Measurements from ENCODE around the gene FOSL1.

Gene FOSL1

DNA sequence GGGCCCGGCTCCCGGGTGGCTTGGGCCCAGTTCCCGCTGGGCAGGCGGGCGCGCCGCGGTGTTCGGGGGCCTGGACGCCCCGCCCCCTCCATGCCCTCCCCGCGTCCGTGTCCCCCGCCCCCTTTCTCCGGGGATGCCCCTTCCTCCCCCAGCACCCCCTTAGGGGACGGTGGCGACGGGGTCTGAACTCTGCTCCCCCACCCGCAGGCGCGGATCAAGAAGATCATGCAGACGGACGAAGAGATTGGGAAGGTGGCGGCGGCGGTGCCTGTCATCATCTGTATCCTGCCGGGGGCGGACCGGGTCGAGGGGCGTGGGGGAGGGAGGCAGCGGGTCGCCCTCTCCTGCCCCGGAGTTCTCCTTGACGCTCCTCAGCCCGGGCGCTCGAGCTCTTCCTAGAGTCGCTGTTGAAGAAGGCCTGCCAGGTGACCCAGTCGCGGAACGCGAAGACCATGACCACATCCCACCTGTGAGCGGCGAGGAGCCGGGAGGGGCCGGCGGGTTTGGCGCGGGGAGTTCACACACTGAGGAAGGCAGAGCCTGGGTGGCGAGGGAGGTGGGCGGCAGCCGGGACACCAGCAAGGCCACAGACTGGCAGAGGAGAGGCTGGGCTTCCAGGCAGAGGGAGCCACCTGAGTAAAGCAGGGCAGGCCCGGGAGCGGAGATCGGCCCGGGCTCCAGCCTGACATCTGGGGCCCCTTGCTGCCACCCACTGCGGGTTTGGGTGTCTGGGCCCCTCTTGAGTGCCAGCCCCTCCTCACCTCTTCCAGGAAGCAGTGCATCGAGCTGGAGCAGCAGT is 19.6 kb upstream of the FOSL1 start:
- no peak for DNase-seq (ENCODE audit: low spot score)

DNA sequence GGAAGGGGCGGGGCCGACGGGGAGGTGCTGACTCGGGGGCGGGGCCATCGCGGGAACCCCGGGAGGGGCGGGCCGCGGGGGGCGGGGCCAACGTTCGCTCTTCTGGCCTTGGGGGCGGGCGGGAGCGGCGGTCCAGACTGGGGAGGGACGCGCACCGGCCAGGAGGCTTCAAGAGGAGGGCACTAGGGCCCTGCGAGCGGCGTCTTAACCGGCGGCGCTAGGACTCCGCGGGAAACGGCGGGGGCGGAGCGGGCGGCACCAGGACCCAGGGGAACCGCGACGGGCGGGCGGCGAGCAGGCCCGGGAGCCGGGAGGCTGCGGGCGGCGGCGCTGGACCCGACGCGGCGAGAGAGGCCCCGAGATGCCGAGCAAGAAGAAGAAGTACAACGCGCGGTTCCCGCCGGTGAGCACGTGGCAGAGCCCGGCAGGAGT is 19.0 kb upstream of the FOSL1 start, which contains the start of gene DRAP1:
Gene DRAP1, plus strand, starts transcription at position 286 of the 432 bp plus-strand sequence. Its CDS starts 76 bp downstream, at position 362.
- peak; percentile 99 for DNase-seq (ENCODE audit: low spot score)

DNA sequence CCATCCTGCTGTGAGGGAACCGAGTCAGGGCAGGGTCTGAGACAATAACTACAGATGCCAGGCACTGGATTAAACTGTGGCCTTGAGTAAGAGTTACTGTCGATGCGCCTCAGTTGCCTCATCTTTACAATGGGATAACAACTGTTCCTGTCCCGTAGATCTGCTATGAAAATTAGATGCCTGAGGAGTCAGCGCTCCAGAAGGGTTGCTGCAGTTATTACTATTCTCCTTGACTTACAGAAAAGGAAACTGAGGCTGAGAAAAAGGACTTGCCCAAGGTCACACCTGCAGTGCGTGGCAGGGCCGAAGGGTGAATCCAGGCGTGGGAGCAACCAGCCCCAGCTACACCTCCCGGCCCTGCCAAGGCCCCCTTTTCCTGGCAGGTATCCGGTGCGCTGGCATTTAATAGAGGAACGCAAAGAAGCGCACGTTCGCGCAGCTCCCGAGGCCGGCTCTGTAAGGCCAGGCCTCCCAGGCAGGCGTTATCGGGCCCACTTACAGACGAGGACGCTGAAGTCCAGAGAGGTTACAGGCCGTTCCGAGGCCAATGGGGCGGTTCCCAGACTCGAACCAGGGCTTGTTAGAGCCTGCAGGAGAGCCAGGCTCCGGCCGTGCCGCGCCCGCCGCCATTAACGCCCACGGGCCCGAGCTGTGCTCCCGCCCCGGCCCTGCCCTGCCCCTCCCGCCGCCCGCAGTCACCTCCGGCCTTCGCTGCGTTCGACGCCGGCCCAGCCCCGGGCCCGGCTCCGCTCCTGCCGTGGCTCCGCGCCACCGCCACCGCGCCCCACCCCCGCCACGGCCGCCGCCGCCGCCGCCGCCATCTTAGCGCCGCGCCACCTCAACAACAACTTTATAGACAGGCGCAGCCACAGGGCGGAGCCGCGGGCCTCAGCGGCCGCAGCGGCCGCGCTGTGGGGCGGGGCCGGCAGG is 18.3 kb upstream of the FOSL1 start, which contains the start of gene C11orf68:
Gene C11orf68, minus strand, starts transcription at position 852 of the 930 bp plus-strand sequence. Its CDS starts 31 bp downstream, at position 821.
- no peak for DNase-seq (ENCODE audit: low spot score)

DNA sequence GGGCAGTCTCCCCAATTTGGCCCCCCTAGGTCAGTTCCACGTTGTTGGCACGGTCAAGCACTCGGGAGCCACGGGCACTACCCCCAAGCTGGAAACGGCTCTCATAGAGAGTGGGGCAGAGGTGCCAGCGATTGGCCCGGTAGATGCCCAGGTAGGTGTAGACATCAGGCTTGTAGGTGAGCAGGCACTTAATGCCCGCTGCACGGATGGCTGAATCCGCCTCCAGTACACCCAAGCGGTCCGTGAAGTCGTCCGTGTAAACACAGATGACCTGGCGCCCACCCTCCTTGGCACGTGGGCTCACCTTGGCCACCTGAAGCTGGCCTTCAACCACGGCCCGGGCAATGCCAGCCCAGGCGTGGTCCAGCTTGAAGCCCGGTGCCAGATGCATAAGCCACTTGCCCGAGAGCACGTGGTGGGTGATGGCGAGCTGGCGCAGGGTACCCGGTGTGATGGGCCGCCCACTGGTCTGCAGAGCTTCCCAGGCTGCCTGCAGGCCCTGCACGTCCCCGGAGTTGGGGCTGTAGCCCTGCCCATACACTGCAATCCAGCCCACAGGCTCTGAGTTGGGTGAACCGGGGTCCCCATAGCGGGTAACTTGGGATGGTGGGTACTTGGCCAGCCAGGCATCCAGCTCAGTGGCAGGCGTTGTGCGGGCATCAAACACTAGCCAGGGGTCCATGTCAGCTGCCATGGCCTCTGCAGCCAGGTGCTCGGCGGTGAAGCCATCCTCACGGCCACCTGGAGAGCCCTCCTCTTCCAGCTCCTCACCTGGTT is 17.4 kb upstream of the FOSL1 start:
- no peak for DNase-seq (ENCODE audit: low spot score)

DNA sequence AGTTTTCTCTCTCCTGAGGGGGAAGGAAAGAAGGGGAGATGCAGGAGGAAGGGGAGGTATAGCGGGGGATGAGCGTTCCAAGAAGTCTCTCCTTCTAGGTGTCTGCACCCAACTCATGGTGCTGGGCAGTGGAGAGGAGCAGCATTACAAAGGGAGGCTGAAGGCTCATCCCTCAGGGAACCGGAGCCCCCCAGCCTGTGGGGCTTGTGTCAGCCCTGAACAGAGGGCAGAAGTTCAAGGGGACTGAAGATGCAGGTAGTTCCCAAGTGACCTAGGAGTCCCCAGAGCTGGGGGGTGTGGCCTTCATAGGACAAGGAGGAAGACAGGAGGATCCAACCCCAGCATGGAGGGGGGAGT is 16.9 kb upstream of the FOSL1 start:
- no peak for DNase-seq (ENCODE audit: low spot score)

DNA sequence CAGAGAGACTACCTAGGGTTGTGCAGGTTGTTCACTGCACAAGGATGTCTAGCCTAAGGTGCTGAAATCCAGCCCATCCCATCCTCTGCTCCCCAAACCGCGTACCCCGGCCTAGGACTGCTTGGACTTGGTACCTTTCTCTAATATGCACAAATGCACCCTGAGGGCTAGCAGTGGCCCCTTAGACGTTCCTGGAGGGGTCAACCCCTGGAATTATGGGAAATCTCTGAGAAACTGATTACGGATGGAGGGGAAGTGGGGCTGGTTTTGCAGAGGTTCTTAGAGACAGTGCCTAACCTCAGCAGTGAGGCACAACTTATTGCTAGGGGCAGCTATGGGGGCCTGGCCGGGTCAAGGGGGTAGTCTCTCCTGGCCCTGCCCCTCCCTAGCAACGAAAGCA is 16.2 kb upstream of the FOSL1 start:
- no peak for DNase-seq (ENCODE audit: low spot score)

DNA sequence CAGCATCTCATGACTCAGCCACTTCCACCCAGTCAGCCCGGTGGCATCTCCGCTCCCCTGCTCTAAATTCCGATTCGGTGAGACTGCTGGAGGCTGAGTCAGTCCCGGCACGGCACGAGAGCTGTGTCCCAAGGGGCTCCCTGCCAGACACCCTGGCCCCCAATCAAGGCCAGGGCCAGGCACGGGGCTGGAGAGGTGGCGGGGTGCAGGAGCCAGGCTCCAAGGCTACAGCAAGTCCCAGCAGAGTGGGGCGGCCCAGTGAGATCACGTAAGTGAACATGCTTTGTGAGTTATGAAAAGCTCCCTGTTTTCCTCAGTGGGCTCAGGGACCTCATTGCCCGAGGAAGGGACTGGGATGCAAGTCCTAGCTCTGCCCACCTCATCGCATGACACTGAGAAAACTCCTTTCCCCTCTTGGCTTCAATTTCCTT is 15.6 kb upstream of the FOSL1 start:
- no peak for DNase-seq (ENCODE audit: low spot score)

DNA sequence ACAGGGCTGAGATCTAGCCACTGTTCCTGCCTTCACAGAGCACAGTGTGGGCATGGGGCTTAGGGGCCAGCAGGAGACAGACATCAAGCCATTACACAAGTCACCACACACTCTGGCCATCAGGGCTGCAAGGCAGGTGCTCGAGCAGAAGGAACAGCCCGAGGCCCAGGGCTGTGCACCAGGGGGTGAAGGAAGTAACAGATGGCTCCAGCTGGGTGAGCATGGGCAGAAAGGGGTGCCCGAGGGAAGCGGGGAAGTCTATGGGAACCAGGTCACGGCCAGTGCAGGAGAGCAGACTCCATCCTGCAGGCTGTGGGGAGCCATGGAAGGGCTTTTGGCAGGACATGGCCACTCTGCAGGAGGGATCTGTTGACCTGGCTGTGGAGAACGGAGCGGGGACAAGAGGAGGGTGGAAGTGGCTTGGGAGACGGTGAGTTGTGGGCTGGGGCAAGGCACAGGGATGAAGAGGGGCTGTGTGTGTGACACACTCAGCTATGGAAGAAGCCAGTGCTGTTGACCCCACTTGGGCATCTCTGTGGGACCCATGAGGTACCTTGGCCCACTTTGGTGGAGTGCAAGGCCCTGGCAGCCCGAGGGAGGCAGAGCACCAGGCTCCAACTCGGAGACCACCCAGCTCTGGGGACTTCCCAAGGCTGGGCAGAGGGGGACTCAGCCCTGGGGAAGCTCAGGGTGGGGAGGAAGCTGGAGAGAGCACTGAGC is 15.1 kb upstream of the FOSL1 start:
- DNase-seq (ENCODE audit: low spot score), result no peak

DNA sequence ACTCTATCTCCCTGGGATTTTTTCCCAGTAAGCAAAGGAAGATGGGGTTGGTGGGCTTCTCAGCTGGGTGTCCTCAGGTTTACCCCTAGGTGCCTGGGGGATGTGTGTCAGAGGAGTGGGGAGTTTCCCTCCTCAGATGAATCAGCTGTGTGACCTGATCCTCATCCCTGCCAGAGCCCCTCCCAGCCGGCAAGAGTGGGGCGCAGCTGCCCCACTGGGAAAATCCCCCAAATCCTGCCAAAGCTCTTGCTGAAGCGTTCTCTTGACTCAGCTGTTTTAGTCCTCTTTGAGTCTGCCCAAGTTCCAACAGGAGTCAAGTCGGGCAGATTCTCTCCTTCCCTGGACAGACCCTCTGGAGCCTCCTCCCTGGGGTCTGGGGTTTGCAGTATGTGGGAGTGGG is 12.7 kb upstream of the FOSL1 start:
- no peak for DNase-seq (ENCODE audit: low spot score)

DNA sequence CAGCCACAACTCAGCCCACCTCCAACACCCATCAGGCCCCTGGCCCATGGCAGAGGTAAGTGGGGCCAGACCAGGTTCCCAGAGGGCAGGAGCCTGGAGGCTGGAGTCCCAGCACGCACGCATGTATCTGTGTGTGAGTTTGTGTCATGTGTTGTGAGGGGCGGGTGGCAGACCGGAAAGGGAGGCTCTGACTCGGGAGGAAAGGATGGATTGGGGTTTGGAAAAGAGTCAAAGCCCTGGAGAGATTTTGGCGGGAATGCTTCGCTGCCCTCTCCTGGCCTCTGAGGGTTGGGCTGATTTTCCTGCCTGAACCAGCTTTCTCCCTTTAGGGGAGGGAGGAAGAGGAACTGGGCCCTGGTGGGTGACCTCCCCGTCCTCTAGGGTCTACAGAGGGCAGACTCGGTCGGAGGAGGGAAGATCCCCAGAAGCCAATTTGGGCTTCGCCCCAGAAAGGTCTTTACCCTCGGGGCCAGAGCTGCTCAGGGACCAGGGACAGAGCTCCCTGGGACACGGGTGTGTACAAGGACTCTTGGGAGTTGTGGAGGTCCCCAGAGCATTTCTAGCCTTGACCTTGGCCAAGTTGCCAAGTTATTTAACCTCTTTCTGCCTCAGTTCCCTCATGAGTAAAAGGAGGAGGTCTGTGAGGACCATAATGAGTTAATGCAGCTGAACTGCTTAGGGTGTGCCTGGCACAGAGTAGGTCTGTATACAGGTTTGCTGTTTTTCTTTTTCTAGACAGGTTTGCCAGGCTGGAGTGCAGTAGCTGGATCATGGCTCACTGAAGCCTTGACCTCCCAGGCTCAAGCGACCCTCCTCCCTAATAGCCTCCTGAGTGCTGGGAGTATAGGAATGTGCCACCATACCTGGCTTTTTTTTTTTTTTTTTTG is 11.7 kb upstream of the FOSL1 start:
- no peak for DNase-seq (ENCODE audit: low spot score)

DNA sequence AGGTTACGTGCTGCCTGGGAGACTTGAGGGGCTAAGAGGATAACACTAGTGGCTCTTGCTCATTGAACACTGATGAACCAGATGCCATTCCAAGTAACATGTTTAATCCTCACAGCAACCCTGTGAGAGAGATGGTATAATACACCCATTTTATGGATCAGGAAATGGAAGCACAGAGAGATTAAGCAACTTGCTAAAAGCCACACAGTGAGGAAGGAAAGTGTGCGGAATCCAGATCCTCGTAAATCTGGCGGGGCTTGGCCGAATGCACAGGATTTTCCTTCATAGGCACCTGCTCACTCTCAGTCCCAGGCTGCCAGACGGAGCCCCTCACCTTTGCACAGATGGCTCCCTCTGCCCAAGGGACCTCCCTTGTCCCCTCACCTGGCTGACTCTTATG is 7.7 kb upstream of the FOSL1 start:
- no peak for DNase-seq (ENCODE audit: low spot score)

DNA sequence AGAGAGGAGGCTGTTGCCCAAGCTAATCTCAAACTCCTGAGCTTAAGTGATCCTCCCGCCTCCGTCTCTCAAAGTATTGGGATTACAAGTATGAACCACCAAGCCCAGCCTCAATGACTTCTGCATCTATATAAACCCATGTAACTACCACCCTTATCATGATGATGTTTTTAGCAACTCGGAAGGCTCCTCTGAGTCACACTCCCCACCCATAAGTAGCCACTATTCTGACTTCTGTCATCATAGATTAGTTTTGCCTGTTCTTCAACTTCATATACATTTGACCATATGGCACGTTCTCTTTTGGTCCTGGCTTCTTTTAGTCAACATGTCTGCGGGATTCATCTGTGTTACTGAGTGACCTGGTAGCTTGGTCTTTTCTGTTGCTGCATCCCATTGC is 6.4 kb upstream of the FOSL1 start:
- DNase-seq (ENCODE audit: low spot score), result no peak

DNA sequence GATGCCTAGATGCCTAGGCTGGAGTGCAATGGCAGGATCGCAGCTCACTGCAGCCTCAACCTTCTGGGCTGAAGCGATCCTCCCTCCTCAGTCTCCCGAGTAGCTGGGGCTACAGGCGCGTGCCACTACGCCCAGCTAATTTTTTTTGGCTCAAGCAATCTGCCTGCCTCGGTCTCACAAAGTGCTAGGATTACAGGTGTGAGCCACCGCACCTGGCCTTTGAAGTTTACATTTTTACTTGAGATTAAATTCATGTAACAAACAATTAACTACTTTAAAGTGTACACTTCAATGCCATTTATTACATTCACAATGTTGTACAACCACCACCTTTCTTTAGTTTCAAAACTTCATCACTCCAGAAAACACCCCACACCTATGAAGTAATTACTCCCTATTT is 3.5 kb upstream of the FOSL1 start:
- no peak for DNase-seq (ENCODE audit: low spot score)

DNA sequence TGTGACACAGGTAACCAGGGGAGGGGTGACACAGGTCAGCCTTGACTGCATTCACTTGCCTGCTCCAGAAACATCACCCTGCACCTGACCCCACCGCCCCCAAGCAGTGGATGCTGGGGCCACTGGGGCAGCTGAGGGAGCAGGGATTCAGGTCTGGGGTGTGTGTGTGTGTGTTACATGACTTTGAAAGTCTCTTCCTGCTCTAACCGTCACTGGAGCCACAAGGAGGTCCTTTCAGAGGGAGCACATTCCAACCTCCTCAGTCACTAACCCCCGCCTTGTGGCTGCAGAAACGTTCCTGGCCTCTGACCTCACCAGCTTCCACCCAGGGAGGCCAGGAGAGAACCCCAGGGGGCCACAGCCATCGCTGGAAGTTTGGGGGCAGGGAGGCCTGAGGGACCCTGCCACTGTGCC is 2.9 kb upstream of the FOSL1 start:
- no peak for DNase-seq (ENCODE audit: low spot score)

DNA sequence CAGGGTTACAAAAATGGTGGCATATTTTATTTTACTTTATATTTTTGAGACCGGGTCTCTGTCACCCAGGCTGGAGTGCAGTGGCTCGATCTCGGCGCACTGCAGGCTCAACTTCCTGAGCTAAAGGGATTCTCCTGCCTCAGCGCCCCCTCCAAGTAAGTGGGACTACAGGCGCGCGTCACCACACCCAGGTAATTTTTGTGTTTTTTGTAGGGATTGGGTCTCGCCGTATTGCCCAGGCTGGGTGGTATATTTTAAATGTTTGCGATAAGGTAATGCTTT is 652 bp upstream of the FOSL1 start:
- DNase-seq (ENCODE audit: low spot score), result no peak

DNA sequence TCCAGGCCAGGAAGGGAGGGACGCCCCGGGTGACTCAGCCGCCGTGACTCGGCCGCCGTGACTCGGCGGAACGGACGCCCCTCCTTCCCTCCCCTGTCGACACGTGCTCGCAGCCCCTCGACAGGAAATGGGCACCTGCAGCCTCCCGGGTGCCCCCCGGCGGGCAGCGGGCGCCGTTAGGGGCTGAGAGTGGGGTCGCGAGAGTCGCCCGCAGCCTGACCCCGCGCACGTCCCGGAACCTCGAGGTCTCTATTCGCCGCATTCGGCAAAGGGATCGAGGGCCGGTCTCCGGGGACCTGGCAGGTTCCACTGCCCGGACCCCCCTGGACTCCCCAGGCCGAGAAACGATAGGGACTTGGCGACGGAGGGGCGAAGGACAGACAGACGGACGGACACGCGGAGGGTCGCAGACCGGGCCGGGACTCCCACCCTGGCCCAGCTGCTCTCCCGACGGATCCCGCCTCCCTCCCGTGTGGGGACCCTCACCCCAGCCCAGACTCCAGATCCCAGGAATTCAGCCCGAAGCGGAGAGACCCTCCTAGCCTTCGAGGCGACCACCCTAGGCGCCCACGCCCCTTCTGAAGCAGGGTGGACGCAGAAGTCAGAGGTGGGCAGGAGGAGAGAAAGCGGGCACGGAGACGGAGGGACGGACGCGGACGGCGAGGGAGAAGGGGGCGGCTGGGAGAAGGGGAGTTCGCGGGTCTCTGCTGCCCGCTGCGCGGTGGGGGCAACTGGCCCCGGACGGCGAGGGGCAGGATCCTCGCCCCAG is 648 bp downstream of the FOSL1 start:
- no peak for DNase-seq (ENCODE audit: low spot score)

DNA sequence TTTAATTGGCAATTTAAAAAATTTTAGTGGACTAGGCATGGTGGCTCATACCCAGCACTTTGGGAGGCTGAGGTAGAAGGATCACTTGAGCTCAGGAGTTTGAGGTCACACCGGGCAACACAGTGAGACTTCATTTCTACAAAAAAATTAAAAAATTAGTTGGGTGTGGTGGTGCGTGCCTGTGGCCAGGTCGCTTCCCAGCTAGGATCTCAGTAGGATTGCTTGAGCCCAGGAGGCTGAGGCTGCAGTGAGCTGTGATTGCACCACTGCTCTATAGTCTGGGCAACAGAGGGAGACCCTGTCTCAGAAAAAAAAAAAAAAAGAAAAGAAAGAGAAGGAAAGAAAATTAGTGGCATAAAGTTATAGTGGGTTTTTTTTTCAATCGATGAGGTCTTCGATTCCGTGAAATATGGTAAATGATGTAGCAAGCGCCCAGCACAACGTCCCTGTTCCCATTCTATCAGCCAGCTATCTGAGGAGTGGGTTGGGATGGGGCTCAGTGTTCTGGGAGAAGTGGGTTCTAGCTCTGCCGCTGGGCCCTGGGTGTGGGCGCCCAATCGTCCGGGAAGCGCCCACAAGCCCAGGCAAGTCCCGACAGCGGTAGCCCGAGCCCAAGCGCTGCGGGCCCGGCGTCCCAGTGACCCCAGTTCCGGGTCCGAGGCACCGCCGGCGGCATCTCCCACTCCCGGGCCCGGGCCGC is 1.4 kb downstream of the FOSL1 start:
- DNase-seq (ENCODE audit: low spot score), result no peak

DNA sequence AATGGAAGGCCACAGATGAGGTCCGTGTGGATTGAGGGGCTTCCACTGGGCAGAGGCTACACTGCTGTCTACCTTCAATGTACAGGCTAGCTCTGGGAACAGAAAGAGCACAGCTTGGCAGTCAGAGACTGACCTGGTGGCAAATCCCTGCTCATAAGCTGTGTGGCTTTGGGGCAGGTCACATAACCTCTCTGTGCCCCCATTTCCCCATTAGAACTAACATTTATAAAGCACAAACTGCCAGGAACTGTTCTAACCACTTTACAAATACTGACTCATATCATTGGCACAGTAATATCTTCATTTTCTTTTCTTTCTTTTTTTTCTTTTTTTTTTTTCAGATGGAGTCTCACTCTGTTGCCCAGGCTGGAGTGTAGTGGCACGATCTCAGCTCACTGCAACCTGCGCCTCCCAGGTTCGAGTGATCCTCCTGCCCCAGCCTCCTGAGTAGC is 3.1 kb downstream of the FOSL1 start:
- DNase-seq (ENCODE audit: low spot score), result no peak

All from globus pallidus (tissue), 1 donor.